Retinal pigment epithelial cell (primary cell): ENCODE data around the gene PRKN.

Experiments
- DNase-seq: peaks from one replicate; pipeline ENCODE4 v3.0.0-alpha.2; 2010; ENCODE audit warnings: low read depth
- H3K4me3 ChIP-seq: 2 replicates; pipeline ENCODE4 v1.5.1; 2011; ENCODE audit warnings: mild to moderate bottlenecking, low read length, control low read depth, moderate library complexity
- TF ChIP-seq, protein P1 (sequence below): conservative IDR thresholded peaks from 2 replicates; pipeline ENCODE4 v1.5.1; 2011; ENCODE audit warnings: low read depth, low read length, control low read depth, inconsistent platforms

The PRKN gene

GRCh38 chr6:162147281-162147680, 580.3 kb downstream of the PRKN start:
- DNase-seq, result no peak
- TF ChIP-seq, protein P1, sequence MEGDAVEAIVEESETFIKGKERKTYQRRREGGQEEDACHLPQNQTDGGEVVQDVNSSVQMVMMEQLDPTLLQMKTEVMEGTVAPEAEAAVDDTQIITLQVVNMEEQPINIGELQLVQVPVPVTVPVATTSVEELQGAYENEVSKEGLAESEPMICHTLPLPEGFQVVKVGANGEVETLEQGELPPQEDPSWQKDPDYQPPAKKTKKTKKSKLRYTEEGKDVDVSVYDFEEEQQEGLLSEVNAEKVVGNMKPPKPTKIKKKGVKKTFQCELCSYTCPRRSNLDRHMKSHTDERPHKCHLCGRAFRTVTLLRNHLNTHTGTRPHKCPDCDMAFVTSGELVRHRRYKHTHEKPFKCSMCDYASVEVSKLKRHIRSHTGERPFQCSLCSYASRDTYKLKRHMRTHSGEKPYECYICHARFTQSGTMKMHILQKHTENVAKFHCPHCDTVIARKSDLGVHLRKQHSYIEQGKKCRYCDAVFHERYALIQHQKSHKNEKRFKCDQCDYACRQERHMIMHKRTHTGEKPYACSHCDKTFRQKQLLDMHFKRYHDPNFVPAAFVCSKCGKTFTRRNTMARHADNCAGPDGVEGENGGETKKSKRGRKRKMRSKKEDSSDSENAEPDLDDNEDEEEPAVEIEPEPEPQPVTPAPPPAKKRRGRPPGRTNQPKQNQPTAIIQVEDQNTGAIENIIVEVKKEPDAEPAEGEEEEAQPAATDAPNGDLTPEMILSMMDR, result no peak
- H3K4me3 ChIP-seq, result no peak overlapping the region

DNA sequence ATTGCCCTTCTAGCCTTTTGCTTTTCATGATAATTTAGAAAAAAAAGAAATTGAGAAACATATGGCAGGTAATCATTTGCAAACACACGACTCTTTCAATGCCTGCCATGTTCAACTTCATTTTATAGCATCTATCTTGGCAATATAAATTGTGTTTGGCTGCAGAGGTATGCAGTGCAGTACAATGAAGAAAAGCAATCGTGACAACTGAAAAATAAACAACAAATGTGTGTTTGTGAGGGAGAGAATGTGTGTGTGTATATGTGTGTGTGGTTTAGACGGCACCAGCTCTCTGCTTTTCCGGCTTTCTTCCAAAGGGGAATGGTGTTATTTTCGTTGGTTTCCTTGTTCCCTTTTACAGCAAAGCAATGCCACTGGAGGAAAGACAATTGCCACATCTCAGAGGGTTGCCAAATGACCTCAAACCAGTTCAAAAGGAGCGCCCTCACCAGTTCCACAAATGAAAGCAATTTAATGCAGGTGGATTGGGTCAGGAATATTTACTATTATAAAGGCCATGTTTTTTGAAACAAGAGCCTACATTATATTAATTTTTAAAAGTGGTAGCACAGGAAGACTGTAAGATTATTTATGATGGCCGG, 587.2 kb downstream of the PRKN start:
- TF ChIP-seq, protein P1, result no peak
- no peak overlapping the region for H3K4me3 ChIP-seq
- no peak for DNase-seq

GRCh38 chr6:162125659-162126058, 601.9 kb downstream of the PRKN start:
- no peak overlapping the region for H3K4me3 ChIP-seq
- TF ChIP-seq, protein P1, result no peak
- no peak for DNase-seq

DNA sequence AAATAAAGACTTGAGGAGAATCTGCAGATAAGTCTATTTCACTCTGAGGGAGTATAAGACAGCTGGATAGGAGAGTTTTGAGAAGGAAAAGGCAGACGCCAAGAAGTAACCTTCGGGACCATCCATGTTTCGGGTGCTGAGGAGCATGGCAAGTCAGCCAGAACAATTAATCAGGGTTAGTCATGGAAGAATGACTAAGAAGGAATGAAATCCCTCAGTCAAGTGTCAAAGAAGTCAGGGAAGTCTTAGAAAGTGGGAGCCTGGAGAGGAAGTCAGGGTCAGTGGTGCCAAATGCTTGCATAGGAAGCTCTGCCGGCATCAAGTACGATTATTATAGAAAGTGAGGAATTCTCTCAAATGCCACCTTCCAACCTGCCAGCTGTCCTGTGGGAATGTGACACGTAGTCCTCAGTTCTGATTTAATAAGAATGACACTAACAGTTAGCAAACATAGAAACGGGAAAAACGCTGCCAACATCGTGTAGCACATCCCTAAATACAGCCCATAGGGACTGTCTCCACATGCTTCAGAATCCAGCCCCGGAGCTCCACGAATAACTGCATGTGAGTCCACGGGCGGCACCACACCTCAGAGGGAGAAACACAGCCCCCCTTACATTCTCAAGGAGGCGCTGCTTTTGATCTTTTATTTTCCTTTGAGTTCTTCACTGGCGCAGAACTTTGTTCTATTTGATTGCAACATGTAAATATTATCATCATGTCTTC, 602.7 kb downstream of the PRKN start:
- TF ChIP-seq, protein P1, result no peak
- no peak overlapping the region for H3K4me3 ChIP-seq
- no peak for DNase-seq

DNA sequence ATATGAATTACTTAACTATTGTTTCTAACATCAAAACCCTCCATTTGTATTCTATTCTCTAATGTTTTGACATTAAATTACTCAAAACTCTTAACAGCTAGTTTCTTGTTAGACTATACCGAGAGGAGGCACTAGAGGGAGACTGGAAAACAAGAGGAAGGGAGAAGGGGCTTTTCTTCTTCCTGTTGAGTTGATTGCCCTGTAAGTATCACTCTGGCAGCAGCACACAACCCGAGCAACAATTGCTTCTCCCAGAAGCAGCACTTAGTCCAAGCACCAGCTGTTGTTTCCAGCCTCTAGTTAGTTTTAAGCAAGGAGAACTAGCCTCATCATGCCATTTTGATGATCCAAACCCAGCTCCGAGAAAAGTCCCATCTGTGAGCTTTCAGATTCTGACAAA, 603.8 kb downstream of the PRKN start:
- no peak overlapping the region for H3K4me3 ChIP-seq
- TF ChIP-seq, protein P1, result peak; percentile 60
- no peak for DNase-seq

DNA sequence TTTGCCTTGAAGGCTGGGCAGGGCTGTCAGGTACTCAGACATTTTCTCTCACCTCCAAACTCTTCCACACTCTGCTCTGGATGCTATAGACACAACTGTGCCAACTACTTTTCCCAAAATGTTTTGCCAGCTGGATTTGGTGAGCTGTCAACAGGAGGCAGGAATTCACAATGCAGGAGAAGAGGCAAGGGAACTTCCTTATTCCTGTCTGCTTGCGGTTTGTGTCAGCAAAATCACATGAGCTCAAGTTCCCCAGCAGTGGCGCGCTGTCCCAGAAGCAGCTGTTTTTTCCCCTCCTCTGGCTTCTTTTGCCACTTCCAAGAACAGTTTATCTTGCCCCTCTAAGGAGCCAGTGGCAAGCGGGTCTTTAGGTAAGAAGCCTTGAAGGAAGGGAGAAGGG, 608.2 kb downstream of the PRKN start:
- no peak for DNase-seq
- TF ChIP-seq, protein P1, result no peak
- H3K4me3 ChIP-seq, result no peak overlapping the region

DNA sequence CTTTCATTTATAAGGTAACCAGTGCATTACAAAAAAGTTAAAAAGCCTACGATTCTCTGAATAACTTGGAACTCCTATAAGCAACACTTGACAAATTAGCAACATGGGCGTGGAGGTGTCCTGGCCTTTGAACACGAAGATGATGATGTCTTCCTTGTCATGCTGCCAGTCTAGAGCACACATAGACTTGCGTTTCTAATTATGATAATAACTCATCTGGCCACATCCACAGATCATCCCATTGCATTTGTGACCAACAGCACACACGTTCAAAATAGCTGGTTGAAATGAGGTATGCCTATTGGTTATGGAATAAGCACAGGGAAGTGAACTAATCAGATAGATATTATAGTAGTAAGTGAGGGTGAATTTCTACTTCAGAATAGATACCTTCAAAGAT, 608.9 kb downstream of the PRKN start:
- TF ChIP-seq, protein P1, result no peak
- H3K4me3 ChIP-seq, result no peak overlapping the region
- no peak for DNase-seq
